Activated CD4-positive, alpha-beta T cell treated with anti-CD3 and anti-CD28 coated beads, Interleukin-2, Interleukin-6, amounts not matched to agents 100 ng/mL and 50 ng/mL, durations not matched to agents 16 hours and 8 hours (primary cell): Measurements from ENCODE around the gene BEGAIN.

Experiments used
- DNase-seq: peaks from one replicate; pipeline ENCODE4 v3.0.0-alpha.2; 2020

Gene BEGAIN

GRCh38 chr14:100614803-100615202 lies 27.6 kb upstream of the BEGAIN start:
- DNase-seq: no peak

GRCh38 chr14:100612986-100613385 lies 25.8 kb upstream of the BEGAIN start:
- DNase-seq: no peak

GRCh38 chr14:100611811-100612480 lies 24.7 kb upstream of the BEGAIN start:
- DNase-seq: no peak

GRCh38 chr14:100610511-100611217 lies 23.4 kb upstream of the BEGAIN start:
- no peak for DNase-seq

- DNase-seq: no peak
These were observed 22.7 kb upstream of the BEGAIN start for GRCh38 chr14:100609941-100610391.

- no peak for DNase-seq
These were observed 22.2 kb upstream of the BEGAIN start for GRCh38 chr14:100609331-100609870.

- DNase-seq: no peak
These were observed 21.5 kb upstream of the BEGAIN start for GRCh38 chr14:100608586-100609330.

- no peak for DNase-seq
These were observed 20.8 kb upstream of the BEGAIN start for GRCh38 chr14:100608064-100608463.

- no peak for DNase-seq
These were observed 20.4 kb upstream of the BEGAIN start for GRCh38 chr14:100607611-100607956.

- no peak for DNase-seq
These were observed 19.7 kb upstream of the BEGAIN start for GRCh38 chr14:100606687-100607610.

GRCh38 chr14:100605706-100606686 lies 18.8 kb upstream of the BEGAIN start:
- no peak for DNase-seq

- no peak for DNase-seq
These were observed 18.0 kb upstream of the BEGAIN start for GRCh38 chr14:100605230-100605629.

GRCh38 chr14:100604709-100605108 lies 17.5 kb upstream of the BEGAIN start:
- DNase-seq: no peak

- no peak for DNase-seq
These were observed 16.9 kb upstream of the BEGAIN start for GRCh38 chr14:100604121-100604501.

GRCh38 chr14:100603341-100604120 lies 16.3 kb upstream of the BEGAIN start:
- DNase-seq: no peak

GRCh38 chr14:100602621-100603230 lies 15.5 kb upstream of the BEGAIN start:
- DNase-seq: no peak

- no peak for DNase-seq
These were observed 14.7 kb upstream of the BEGAIN start for GRCh38 chr14:100601914-100602313.

GRCh38 chr14:100601064-100601463 lies 13.8 kb upstream of the BEGAIN start:
- DNase-seq: no peak

- no peak for DNase-seq
These were observed 12.8 kb upstream of the BEGAIN start for GRCh38 chr14:100599981-100600380.

- no peak for DNase-seq
These were observed 7.4 kb upstream of the BEGAIN start for GRCh38 chr14:100594625-100594951.
